Gastroesophageal sphincter (tissue), 4 donors: ENCODE measurements around the gene MIDN. TPM values are rescaled to one million over a fixed set of nuclear protein-coding genes. Genes with fewer than 3 reads are reported as not detected.

Experiments used
- ATAC-seq: fragments of 150-250 bp; one replicate; pipeline ENCODE4 v1.9.1; 2016; ENCODE audit warnings: mild to moderate bottlenecking, moderate library complexity
- H3K27ac ChIP-seq, 4 donors: fragments of 200-600 bp; sonication (generic) in 3 of 4; 1 replicate in 3 of 4; 2 replicates in 1 of 4; pipeline ENCODE4 v1.5.1; 2016 to 2019
- H3K27me3 ChIP-seq: fragments of 200-600 bp; sonication (generic); one replicate; pipeline ENCODE4 v1.5.1; 2019
- H3K36me3 ChIP-seq, 2 donors: fragments of 200-600 bp; sonication (generic); one replicate each; pipeline ENCODE4 v1.5.1; 2019; ENCODE audit warnings: control low read depth in 1 of 2
- H3K4me1 ChIP-seq, 3 donors: fragments of 200-600 bp; sonication (generic); 1 replicate in 2 of 3; 2 replicates in 1 of 3; pipeline ENCODE4 v1.5.1; 2016 to 2019; ENCODE audit warnings: control low read depth in 2 of 3
- H3K4me3 ChIP-seq, 2 donors: fragments of 200-600 bp; sonication (generic); one replicate each; pipeline ENCODE4 v1.5.1; 2019; ENCODE audit warnings: mild to moderate bottlenecking in 1 of 2, moderate library complexity in 1 of 2
- H3K9me3 ChIP-seq, 3 donors: fragments of 200-600 bp; sonication (generic); one replicate each; pipeline ENCODE4 v1.5.1; 2017 to 2019; ENCODE audit warnings: control low read depth in 2 of 3
- EP300 ChIP-seq: sonication (generic); formaldehyde crosslinking; IDR thresholded peaks from one replicate; pipeline ENCODE4 v1.6.1; 2017; ENCODE audit warnings: antibody characterized with exemption, mild to moderate bottlenecking
- POLR2A ChIP-seq, 2 donors: fragments of 450-650 bp; IDR thresholded peaks; one replicate each; pipeline ENCODE4 v1.6.1; 2017; ENCODE audit warnings: antibody characterized with exemption in 2 of 2, mild to moderate bottlenecking in 2 of 2, moderate library complexity in 1 of 2
- POLR2AphosphoS5 ChIP-seq: sonication (generic); formaldehyde crosslinking; IDR thresholded peaks from one replicate; pipeline ENCODE4 v1.6.1; 2017; ENCODE audit warnings: antibody characterized with exemption
- WGBS, 2 donors: methylation state at CpG; one replicate each; pipeline ENCODE4 v1.1.5; 2018; ENCODE audit warnings: low coverage in 1 of 2; 5-methylcytosine and 5-hydroxymethylcytosine counted together
- total RNA-seq, 4 donors: library from RNA; depleted of rRNA; stranded (reverse); fragments of >200 nt; gene quantifications; one replicate each; pipeline ENCODE4 v1.1.0, GENCODE V29; 2016
- TF ChIP-seq, protein P1 (sequence below), 4 experiments: fragments of 200-600 bp in 2 of 4; fragments of 450-650 bp in 2 of 4; sonication (generic) in 1 of 4; IDR thresholded peaks; one replicate each; pipeline ENCODE4 v1.5.1; 2017 to 2019; ENCODE audit warnings: antibody characterized with exemption in 4 of 4, mild to moderate bottlenecking in 2 of 4, moderate library complexity in 2 of 4

The MIDN gene
- total RNA-seq, 4 donors from 2014 or later, result 20.0 to 40.1 (median 24.2) TPM

- no peaks in the 10 kb centered on the region for H3K27me3 ChIP-seq
- TF ChIP-seq EP300, result no peak
- peak; percentile 100 for TF ChIP-seq POLR2AphosphoS5
- TF ChIP-seq, protein P1, sequence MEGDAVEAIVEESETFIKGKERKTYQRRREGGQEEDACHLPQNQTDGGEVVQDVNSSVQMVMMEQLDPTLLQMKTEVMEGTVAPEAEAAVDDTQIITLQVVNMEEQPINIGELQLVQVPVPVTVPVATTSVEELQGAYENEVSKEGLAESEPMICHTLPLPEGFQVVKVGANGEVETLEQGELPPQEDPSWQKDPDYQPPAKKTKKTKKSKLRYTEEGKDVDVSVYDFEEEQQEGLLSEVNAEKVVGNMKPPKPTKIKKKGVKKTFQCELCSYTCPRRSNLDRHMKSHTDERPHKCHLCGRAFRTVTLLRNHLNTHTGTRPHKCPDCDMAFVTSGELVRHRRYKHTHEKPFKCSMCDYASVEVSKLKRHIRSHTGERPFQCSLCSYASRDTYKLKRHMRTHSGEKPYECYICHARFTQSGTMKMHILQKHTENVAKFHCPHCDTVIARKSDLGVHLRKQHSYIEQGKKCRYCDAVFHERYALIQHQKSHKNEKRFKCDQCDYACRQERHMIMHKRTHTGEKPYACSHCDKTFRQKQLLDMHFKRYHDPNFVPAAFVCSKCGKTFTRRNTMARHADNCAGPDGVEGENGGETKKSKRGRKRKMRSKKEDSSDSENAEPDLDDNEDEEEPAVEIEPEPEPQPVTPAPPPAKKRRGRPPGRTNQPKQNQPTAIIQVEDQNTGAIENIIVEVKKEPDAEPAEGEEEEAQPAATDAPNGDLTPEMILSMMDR (IDR thresholded peaks at IDR 0.05), result peak in 2 of 4 experiments; percentile 14 to 22
- peak; percentile 100 for TF ChIP-seq POLR2A (IDR thresholded peaks at IDR 0.05)
- peaks cover 0 to 33% of the 10 kb centered on the region in 2 donors for H3K36me3 ChIP-seq
- WGBS, 2 donors, result no CpG with 5 or more reads among the region's 50 CpGs
- peak; percentile 88 for ATAC-seq
- H3K4me1 ChIP-seq, result peaks cover 0 to 89% (median 75%) of the 10 kb centered on the region in 3 donors
- H3K4me3 ChIP-seq, result peak within 1 kb of the TSS; percentile 55 to 96
- H3K27ac ChIP-seq, result peak within 1 kb of the TSS; percentile 77 to 100 (median 99)
- no peaks in the 10 kb centered on the region for H3K9me3 ChIP-seq
These were observed 20.7 kb downstream of the MIDN start, which contains the start of gene CIRBP for GRCh38 chr19:1269065-1269477. Gene CIRBP (plus strand): TSS chr19:1269332. CDS start chr19:1270934, 1,602 bp downstream.

DNA sequence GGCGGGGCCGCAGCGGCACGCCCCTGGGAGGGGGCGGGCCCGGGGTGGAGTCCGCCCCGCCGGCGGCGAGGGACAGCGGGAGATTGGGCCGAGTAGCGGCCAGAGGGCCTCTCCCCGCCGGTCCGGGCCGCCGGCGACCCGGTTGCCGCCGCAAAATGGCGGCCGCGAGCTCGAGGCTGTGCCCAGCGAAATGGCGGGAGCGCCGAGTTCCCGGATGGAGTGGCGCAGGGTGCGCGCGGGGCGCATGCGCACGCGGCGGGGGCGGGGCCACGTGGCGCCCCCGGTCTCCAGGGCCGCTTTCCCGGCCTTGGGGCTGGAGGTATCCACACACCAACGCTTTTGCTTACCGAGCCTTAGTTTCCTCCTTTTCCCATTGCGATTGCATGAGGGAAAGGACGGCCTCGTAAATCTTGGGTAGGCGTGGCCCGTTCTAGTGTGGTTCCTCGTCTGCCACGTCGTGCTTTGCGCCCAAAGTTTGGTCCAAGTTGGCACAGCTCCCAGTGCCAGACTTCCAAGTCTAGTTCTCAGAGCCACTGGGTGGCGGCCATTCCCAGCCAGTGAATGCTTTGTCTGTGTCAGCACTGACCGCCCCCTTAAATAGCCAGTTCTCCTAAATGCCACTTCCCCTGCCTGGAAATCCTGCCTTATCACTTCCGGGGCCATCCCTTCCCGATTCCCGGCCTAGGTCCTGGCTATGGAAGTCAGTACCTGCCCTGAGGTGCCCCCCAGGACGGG is 21.3 kb downstream of the MIDN start:
- Histone ChIP-seq H3K27ac (peak overlapping the region; percentile 77 to 100 (median 99)), H3K9me3 (no peaks in the 10 kb centered on the region), H3K27me3 (no peaks in the 10 kb centered on the region), H3K4me1 (peaks cover 1 to 94% (median 81%) of the 10 kb centered on the region in 3 donors), H3K4me3 (peak overlapping the region; percentile 55 to 96), H3K36me3 (peaks cover 0 to 39% of the 10 kb centered on the region in 2 donors)
- no peak for TF ChIP-seq EP300
- peak; percentile 88 for TF ChIP-seq POLR2AphosphoS5
- peak in 1 of 2 donors; percentile 49 for TF ChIP-seq POLR2A (IDR thresholded peaks at IDR 0.05)
- TF ChIP-seq, protein P1 (IDR thresholded peaks at IDR 0.05), result no peak
- WGBS, 2 donors, result 0% methylated on average over 12 of the region's 64 CpGs; no CpG with 5 or more reads in 1 of the 2 donors
- ATAC-seq, result peak; percentile 62

GRCh38 chr19:1270213-1270853 is 21.9 kb downstream of the MIDN start:
- no peak for ATAC-seq
- TF ChIP-seq, protein P1 (IDR thresholded peaks at IDR 0.05), result no peak
- TF ChIP-seq POLR2A (IDR thresholded peaks at IDR 0.05) (no peak), EP300 (no peak), POLR2AphosphoS5 (no peak)
- peak overlapping the region; percentile 77 to 100 (median 99) for H3K27ac ChIP-seq
- no peaks in the 10 kb centered on the region for H3K27me3 ChIP-seq
- H3K36me3 ChIP-seq, result peaks cover 0 to 43% of the 10 kb centered on the region in 2 donors
- no peaks in the 10 kb centered on the region for H3K9me3 ChIP-seq
- peak overlapping the region; percentile 55 to 96 for H3K4me3 ChIP-seq
- 29 to 32% methylated on average over 3 to 5 of the region's 8 CpGs for WGBS, 2 donors
- H3K4me1 ChIP-seq, result peaks cover 3 to 93% (median 81%) of the 10 kb centered on the region in 3 donors

- H3K4me1 ChIP-seq, result peaks cover 3 to 88% (median 74%) of the 10 kb centered on the region in 3 donors
- no peak for ATAC-seq
- H3K36me3 ChIP-seq, result peaks cover 0 to 43% of the 10 kb centered on the region in 2 donors
- 40 to 45% methylated on average over 4 of the region's 26 CpGs for WGBS, 2 donors
- H3K27me3 ChIP-seq, result no peaks in the 10 kb centered on the region
- H3K9me3 ChIP-seq, result no peaks in the 10 kb centered on the region
- H3K4me3 ChIP-seq, result peak overlapping the region; percentile 2 to 96
- TF ChIP-seq, protein P1 (IDR thresholded peaks at IDR 0.05), result no peak
- TF ChIP-seq EP300 (no peak), POLR2AphosphoS5 (no peak), POLR2A (IDR thresholded peaks at IDR 0.05) (no peak)
- H3K27ac ChIP-seq, result peak overlapping the region in 3 of 4 donors; percentile 99 to 100 (median 99)
These were observed 22.6 kb downstream of the MIDN start for GRCh38 chr19:1270854-1271527.
